ENCODE data around the gene MCOLN2.
"Not testable (repeated sequence)": the region's sequence is repeated elsewhere in the genome, so short reads cannot be mapped to it uniquely, and the experiment has no call there.

MCOLN2 gene

DNA sequence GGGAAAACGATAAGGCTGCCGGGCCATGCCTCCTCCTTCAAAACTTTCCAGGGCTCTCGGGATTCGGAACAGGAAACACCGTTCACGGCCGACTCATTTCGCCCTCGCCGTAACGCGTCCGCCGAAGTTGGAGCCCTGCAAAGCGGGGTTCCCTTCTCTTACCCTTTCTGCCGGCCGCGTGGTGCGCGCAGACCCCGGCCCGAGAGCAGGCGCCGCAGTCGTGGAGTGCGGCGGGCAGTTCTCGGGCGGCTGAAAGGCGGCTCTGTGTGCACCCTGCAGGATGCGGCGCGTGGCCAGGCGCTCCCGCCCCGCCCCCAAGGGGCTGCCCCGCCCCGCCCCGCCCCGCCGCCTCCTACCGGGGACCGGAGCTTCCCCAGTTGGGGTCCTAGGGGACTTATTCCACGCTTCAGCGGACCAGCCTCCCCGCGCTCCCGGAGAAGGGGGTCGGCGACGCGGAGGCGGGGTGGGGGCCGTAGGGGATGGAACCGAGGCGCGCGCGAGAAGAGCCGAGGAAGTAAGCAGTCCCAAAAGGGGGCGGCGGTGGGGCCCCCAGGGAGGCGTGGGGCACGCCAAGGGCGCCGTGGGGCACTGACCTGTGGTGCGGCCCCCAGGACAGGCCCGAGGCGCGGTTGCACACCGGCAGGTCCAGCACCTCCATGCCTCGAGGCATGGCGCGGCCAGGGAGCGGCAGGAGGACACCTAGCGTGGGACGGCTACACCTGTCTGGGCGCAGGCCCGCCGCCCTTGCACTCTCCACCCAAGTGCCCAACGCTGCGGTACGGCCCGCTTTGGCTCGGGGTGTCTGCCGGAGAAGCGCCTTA lies at the start of gene MCOLN2:
MCOLN2 (minus strand) TSS at position 268 of the 821 bp plus-strand sequence; CDS start at position 27, 241 bp downstream.
- ATAC-seq, result peak; percentile 63 to 72

DNA sequence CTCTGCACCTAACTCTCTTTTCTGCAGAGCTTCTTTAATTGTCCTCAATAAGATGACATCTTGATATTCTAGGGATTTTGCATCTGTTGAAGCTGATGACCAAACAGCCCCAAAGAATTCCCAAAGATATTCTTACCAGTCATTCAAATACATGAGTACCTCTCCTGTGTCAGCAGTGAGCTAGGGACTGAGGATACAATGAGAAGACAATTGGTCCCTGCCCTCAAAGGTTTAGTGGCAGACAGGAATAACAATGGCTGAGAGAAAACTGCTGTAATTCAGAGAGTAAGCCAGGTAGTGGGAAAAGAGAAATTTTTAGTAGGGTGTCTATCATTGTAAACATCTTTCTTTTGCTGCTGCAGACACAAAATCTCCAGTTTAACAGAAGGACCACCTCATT lies 45.5 kb upstream of the MCOLN2 start:
- no peak for ATAC-seq

DNA sequence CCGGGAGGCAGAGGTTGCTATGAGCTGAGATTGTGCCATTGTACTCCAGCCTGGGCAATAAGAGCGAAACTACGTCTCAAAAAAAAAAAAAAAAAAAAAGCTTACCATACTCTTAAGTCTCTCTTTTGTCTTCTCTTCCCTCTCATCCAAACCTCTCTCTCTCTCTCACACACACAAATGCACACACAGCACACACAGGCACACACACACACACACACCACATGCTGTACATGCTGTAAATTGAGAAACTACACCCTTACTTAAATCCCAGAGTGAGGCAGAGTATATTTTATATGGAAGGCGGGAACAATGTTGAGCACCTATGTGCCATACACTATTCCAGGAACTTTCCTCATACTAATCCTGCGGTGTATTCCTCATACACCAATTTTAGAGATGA lies 44.9 kb upstream of the MCOLN2 start:
- no peak for ATAC-seq

DNA sequence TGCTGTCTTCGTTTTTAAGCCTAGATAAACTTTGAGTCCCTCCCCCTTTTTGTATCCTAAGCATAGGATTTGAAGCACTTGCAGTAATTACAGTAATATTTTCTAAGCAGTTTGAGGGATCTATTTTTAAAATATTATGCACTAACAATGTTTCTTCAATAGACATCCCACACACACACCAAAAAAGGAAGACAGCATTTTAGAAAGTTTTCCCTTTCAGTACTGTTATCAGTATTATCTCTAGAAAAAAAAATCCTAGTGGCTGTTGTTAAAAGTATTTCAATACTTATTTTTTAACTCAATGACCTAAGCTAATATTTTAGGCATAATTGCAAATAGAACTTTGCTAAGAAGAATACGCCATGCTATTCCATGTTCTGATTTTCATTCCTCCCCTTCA lies 36.3 kb upstream of the MCOLN2 start:
- no peak for ATAC-seq

DNA sequence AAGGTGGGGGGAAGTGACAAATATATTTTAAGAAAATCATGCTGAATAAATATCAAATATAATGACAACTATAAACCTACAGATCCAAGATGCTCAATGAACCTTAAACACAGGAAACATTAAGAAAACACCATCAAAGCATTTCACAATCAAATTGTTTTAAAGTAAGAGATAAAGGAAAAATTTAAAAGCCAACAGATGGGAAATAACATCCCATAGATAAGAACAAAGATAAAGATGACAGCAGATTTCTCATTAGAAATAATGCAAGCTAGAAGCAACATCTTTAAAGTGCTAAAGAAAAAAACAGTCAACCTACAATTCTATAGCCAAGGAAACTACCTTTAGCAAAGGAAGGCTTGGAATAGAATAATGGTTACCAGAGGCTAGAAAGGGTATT lies 33.6 kb upstream of the MCOLN2 start:
- ATAC-seq, result no peak

DNA sequence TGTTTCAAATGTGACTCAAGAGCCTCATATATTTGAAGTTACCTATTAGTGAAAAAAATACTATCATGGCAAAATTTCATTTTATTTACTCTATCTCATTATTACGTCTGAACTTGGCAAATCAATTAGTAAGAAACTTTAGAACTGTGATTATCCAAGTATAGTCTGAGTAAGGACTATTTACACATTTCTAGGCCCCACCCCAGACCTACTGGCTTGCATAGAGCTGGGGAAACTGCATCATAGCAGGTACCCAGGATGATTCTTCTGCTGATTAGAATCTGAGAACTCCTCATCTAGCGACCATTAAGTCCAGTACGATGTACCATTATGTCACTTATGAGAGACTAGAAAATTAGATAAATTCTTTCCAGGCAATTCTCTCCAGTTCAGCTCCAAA lies 31.2 kb upstream of the MCOLN2 start:
- no peak for ATAC-seq

DNA sequence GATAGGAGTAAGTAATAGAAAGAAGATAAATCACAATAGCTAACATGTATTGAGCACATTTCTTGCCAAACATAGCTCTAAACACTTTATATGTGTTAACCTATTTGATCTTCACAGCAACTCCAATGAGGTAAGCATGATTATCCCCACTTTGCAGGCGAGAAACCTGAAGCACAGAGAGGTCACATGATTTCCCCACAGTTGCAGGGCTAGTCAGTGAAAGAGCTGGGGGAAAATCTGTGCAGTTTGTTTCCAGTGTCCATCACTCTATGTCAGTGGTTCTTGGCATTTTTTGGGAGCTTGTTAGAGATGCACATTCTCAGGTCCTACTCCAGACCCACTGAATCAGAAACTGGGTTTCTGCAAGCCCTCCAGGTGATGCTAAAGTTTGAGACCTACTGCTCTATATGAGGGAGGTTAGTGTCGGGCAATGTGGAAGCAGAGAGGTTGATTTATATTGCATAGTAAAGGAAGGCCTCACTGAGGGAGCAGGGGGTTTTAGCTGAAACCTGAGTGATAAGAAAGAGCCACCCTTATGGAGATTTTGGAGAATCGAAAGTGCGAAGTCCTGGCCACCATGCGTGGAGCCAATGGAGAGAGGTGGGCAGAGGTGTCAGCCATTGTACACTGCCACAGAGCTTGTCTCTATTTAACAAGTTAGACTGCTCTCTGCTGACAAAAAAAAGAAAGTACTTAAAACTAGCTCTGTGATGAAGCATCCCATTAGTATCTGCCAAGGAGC lies 30.5 kb upstream of the MCOLN2 start:
- ATAC-seq, result peak; percentile 53 to 75

DNA sequence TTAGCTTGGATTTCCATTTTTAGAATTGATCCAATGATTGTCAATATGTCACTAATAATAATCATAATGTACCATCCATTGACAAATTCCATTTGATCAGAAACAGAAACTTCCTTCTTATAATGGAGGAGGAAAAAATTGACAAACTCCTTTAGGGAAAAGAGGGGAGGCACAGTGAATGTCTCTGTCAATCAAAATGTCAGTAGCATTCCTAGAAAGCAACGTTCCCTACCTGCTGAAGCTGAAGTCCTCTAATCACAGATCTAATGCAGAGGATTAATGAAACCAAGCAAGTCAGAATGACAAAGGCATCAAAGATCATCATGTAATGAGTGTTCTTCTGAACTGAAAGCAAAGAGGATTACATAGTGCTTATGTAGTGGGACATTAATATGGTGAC lies 29.0 kb upstream of the MCOLN2 start:
- ATAC-seq, result no peak

DNA sequence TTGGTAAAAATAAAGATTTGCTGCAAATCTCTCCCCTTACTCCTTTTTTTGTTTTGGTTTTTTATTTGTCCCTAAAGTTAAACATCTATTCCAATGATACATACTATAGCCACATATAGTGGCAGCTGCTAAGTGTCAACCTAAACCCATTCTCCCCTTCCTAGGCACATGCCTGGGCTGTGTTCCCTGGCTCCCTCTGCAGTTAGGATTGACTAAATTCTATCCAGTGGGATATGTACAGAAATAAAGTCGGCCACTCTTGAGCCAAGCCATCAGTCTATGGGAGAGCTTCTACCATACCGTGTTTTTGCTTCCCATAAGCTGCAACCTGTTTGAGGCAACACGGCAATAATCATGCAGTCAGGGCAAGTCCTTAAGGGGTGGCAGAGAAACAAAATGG lies 27.8 kb upstream of the MCOLN2 start:
- no peak for ATAC-seq

DNA sequence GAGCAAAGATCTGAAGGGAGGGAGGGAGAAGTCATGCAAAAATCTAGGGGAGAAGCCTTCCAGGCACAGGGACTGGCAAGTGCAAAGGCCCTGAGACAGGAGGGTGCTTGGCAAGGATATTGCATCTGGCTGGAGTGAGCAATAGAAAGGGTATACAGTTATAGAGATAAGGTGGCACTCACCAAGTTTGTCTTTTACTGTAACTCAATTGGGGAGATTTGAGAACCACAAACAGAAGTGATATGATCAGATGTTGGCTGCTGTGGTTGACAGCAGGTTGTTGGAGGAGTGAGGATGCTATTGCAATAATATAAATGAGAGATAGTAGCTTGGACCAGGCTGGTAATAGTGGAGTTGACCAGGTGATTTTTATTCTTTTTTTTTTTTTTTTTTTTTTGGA lies 25.8 kb upstream of the MCOLN2 start:
- no peak for ATAC-seq

DNA sequence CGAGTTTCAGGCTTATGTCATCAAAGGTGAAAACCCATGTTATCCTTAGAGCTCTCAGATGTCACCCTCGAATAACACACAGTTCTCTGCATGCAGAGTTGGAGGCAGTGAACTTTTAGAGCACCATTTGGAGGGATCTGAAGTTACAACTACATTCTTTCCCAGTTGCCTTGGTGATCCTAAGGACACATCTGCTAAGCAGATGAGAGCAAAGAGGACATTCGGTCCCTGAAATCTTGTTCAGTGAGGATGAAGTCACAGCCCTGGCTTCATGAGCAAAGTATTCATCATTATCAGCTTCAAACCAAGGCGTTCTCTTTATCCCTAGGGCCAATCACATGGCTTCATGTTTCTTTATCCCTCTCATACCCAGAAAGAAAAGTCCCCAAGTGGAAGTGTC lies 23.1 kb upstream of the MCOLN2 start:
- ATAC-seq, result no peak

DNA sequence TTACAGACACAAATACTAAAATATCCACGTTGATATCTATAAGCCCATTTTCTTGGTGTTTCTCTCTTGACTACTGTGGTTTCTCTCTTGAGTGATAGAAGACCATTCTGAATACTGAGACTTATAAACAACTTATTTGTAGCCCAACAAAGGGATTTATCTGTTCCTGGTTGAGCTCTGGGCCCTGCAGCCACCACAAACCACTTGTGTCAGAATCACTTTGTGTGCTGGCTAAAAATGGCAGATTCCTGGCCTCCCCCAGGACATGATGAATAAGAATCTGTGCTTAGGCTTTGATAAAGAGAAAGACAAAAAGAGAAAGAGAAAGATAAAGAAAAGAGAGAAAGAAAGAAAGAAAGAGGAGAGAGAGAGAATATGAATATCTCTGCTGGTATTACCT lies 18.9 kb upstream of the MCOLN2 start:
- no peak for ATAC-seq

DNA sequence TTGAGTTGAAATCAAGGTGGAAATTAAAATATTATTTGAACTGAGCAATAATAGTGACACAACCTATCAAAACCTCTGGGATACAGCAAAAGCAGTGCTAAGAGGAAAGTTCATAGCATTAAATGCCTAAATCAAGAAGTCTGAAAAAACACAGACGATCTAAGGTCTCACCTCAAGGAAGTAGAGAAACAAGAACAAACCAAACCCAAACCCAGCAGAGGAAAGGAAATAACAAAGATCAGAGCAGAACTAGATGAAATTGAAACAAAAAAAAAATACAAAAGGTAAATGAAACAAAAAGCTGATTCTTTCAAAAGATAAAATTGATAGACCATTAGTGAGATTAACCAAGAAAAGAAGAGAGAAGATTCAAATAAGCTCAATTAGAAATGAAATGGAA lies 8.7 kb upstream of the MCOLN2 start:
- not testable (repeated sequence) for ATAC-seq

DNA sequence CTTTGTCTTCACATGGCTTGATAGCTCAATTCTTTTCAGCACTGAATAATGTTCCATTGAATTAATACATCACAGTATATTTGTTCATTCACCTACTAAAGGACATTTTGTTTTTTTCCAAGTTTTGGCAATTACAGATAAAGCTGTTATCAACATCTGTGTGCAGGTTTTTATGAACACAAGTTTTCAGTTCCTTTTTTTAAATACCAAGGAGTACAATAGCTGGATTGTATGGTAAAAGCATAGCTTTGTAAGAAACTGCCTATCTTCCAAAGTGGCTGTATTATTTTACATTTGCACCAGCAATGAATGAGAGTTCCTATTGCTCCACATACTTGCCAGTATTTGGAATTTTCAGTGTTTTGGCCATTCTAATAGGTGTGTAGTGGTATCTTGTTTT lies 4.8 kb upstream of the MCOLN2 start:
- ATAC-seq, result no peak

DNA sequence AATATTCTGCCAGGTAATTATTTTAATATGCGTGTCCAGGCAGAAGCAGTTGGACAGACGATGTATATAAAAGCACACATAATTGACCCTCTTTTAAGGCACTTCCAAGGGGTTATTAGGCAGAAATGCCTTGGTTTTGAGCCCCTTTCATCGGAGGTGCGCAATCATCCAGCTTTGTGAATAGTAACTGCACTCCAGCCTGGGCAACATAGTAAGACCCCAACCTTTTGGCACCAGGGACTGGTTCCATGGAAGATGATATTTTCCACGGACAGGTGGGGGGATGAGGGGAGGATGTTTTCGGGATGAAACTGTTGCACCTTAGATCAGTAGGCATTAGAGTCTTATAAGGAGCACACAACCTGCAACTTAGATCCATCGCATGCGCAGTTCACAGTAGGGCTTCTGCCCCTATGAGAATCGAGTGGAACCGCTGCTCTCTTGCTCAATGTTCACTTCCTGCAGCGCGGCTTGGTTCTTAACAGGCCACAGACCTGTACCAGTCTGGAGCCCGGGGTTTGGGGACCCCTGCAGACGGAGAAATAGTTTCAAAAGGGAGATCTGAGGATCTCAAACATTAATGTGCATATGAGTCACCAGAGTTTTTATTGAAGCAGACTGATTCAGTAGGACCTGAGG lies 1.8 kb upstream of the MCOLN2 start:
- ATAC-seq, result peak; percentile 18 to 40

DNA sequence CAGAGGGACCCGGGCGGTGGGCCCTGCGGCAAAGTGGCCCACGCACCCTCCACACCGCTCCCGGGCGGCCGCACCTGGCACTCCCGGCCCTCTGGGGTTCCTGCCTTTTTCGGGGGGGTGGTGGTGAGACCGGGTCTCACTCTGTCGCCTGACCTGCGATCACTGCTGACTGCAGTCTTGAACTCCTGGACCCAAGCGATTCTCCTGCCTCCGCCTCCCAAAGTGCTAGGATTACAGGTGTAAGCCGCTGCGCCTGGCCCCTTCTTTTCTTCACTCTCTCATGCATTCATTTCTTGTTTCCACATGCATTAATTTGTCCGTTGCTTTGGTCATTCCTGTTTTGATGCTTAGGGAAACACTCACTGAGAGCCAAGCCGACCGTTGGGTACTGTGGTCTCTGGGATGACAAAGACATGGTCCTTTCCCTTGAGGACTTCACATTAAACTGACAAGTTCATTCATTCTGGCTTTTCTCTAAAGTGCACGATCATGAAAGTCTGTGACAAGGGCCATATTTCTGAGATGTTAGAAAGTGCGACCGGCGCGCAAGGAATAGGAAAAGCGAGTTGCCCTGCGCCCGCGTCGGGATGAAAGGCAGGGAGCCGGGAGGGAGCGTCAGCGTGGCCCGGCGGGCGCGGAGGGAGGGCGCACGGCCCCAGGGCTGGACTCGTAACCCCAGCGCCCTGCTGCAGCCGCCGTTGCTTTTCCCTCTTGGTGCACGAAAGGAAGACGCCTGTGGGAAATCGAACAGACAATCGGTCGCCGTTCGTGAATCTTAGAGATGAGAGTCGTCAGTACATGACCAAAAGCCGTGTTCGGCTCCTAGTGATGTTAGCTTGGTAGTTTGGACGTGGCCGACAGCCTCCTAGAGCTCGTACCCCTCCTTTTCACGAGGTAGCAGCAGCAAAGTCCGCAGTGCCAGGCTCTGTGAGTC lies 1.0 kb upstream of the MCOLN2 start:
- ATAC-seq, result peak in 1 of 2 donors; percentile 3

DNA sequence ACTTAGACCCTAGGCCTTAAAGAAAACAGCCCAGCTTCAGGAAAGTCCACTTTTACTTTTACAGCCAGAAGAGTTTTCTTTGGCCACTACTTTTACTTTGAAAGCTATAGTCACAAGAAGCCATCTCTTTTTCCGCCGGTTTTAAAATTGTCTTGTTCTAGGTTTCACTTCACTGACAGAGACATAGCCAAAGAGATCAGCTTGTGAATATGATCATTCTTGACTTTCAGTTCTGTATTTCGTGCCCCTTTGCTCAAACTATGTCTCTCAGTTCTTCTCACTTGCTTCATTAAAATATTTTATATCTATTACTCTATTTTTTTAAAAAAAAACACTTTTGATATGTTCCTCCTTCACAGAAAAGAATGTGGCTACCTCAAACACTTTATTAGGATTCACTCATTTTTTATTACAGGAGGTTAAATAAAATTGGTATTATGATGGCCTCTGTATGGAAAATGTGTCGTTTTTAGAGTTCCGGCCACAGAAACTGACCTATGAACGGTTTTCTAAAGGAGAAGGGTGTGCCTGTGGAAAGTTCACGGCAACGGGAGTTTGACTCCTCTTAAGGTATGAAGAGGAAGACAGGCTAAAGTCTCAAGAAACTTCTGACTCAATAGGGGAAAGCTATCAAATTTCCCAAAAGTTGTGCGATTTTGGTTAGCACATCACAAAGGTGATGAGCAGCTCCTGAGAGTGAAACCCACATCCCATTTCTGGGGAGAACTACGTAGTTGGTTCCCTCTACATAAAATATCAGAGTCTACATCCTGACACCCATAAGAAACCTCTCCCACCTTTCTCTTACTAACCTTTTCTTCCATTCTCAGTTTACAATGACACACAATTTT lies 1.2 kb downstream of the MCOLN2 start:
- ATAC-seq, result peak; percentile 4 to 11

DNA sequence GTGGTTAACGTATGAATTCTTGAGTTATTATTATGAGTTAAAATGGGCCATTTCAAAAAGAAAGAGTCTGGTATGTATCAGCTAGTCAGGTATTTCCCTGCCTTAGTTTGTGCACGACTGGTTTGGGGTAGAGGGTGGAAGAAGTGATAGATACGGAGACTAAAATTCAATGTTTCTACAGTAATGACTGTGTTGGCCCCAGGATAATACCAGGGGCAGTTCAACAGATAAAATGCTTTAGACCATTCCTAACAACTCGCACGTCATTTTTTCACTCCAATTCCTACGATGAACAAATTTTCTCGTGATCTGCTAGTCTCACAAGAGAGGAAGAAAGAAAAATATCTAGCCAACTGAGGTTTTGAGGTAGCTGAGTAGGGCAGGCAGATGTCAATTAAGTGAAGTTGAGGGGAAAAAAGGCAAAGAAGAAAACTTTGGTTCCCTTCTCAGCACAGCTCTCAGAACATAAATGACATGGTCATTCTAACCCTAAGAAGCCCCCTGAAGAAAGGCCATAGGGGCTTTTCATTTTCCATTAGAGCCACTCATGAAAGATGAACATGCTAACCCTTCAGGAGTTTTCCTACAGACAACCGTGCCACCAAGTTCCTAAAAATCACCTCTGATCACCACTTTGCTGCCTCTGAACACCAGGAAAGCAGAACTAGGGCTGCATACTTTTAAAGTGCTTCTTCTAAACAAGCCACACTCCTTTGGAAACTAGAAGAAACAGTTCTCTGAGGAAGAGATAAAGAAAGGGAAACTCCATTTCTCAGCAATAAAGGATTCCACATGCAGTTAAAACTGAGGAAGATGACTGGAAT lies 5.6 kb downstream of the MCOLN2 start:
- ATAC-seq, result peak; percentile 18 to 52

DNA sequence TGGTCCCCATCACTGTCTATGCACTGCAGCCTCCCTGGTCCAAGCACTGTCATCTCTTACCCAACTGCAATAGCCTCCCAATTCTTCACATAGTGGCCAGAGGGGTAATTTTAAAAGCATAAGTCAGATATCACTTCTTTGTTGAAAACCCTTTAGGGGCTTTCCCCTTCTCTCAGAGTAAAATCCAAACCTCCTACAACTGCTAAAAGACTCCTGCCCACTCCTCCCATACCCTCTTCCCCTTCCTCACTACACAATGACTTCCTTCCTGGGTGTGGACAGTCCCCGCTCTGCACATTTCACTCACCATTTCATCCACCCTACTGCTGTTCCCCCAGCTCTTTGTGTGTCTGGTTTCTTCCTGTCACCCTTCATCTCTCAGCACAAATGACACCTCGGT lies 8.3 kb downstream of the MCOLN2 start:
- peak; percentile 41 to 64 for ATAC-seq

DNA sequence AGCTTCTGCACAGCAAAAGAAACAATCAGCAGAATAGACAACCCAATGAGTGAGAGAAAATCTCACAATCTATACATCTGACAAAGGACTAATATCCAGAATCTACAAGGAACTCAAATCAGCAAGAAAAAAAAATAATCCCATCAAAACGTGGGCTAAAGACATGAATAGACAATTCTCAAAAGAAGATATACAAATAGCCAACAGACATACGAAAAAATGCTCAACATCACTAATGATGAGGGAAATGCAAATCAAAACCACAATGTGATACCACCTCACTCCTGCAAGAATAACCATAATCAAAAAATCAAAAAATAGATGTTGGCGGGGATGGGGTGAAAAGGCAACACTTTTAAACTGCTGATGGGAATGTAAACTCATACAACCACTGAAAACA lies 10.4 kb downstream of the MCOLN2 start:
- not testable (repeated sequence) for ATAC-seq

DNA sequence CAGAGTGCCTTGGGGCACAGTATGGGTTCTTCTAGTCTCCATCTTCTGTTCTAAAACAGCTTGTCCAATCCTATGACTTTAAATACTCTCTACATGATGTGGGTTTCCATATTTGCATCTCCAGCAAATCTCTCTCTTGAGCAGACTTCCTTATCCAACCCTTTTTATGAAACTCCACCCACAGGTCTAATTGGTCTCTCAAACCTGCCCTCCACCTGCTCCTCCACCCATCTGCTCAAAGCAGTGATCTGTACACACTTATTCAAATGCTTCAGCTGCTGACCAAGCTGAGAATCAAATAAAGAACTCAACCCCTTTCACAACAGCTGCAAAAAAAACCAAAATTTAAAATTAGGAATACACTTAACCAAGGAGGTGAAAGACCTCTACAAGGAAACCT lies 11.5 kb downstream of the MCOLN2 start:
- ATAC-seq, result no peak

Measured in activated CD4-positive, CD25-positive, alpha-beta regulatory T cell treated with anti-CD3 and anti-CD28 coated beads, Interleukin-2, amount 50 U/mL, for 24 hours (primary cell).